Activated CD8-positive, alpha-beta memory T cell treated with anti-CD3 and anti-CD28 coated beads, Interleukin-2, amount 50 U/mL, for 24 hours (primary cell): ENCODE measurements around the gene GFM2.
A peak's percentile ranks its signal among the peaks of the same experiment; 100 is the strongest.
"Not testable (repeated sequence)": the region's sequence is repeated elsewhere in the genome, so short reads cannot be mapped to it uniquely, and the experiment has no call there.

Experiments
- DNase-seq: peaks from one replicate; pipeline ENCODE4 v3.0.0-alpha.2; 2020; ENCODE audit errors: extremely low read depth

GFM2 gene

GRCh38 chr5:74722271-74722670 lies 44.6 kb downstream of the GFM2 start:
- no peak for DNase-seq

- DNase-seq, result no peak
Observed at GRCh38 chr5:74717596-74717995, 49.3 kb downstream of the GFM2 start.

GRCh38 chr5:74693191-74693590 lies 73.7 kb downstream of the GFM2 start:
- no peak for DNase-seq

- DNase-seq, result no peak
Observed at GRCh38 chr5:74686962-74687751, 79.8 kb downstream of the GFM2 start.

GRCh38 chr5:74685979-74686631 lies 80.8 kb downstream of the GFM2 start:
- no peak for DNase-seq

GRCh38 chr5:74684900-74685851 lies 81.7 kb downstream of the GFM2 start, which contains the start of gene HEXB:
HEXB (plus strand) TSS chr5:74685233; CDS start chr5:74685261, 28 bp downstream.
- peak; percentile 55 for DNase-seq

GRCh38 chr5:74679966-74680365 lies 87.0 kb downstream of the GFM2 start:
- no peak for DNase-seq

GRCh38 chr5:74679300-74679699 lies 87.6 kb downstream of the GFM2 start:
- not testable (repeated sequence) for DNase-seq

GRCh38 chr5:74678123-74678522 lies 88.8 kb downstream of the GFM2 start:
- DNase-seq, result not testable (repeated sequence)

- DNase-seq, result not testable (repeated sequence)
Observed at GRCh38 chr5:74676466-74676865, 90.5 kb downstream of the GFM2 start.

- DNase-seq, result no peak
Observed at GRCh38 chr5:74673011-74673790, 93.7 kb downstream of the GFM2 start.

- no peak for DNase-seq
Observed at GRCh38 chr5:74672215-74672877, 94.6 kb downstream of the GFM2 start.
